ENCODE measurements around the gene NPHS1.

The NPHS1 gene

GRCh38 chr19:35889370-35890112 lies 37.2 kb upstream of the NPHS1 start:
- H3K36me3 ChIP-seq (ENCODE audit: insufficient read depth, low read length), result peaks cover 46% of the 10 kb centered on the region
- H3K4me1 ChIP-seq (ENCODE audit: control insufficient read depth, insufficient read depth, low read length), result no peaks in the 10 kb centered on the region
- no peak overlapping the region for H3K4me2 ChIP-seq (ENCODE audit: low read length)
- H3K9ac ChIP-seq (ENCODE audit: low read depth, low read length), result no peak overlapping the region
- no peaks in the 10 kb centered on the region for H3K9me3 ChIP-seq (replicated peaks; ENCODE audit: low read length)
- no peak overlapping the region for H3K4me3 ChIP-seq (ENCODE audit: low read length)
- no peaks in the 10 kb centered on the region for H3K27me3 ChIP-seq (ENCODE audit: control insufficient read depth, insufficient read depth, low read length)

GRCh38 chr19:35888398-35888797 lies 36.1 kb upstream of the NPHS1 start:
- no peaks in the 10 kb centered on the region for H3K9me3 ChIP-seq (replicated peaks; ENCODE audit: low read length)
- no peak overlapping the region for H3K4me2 ChIP-seq (ENCODE audit: low read length)
- H3K27me3 ChIP-seq (ENCODE audit: control insufficient read depth, insufficient read depth, low read length), result no peaks in the 10 kb centered on the region
- H3K4me1 ChIP-seq (ENCODE audit: control insufficient read depth, insufficient read depth, low read length), result no peaks in the 10 kb centered on the region
- H3K36me3 ChIP-seq (ENCODE audit: insufficient read depth, low read length), result peaks cover 42% of the 10 kb centered on the region
- H3K9ac ChIP-seq (ENCODE audit: low read depth, low read length), result no peak overlapping the region
- no peak overlapping the region for H3K4me3 ChIP-seq (ENCODE audit: low read length)

- H3K36me3 ChIP-seq (ENCODE audit: insufficient read depth, low read length), result peaks cover 33% of the 10 kb centered on the region
- no peak overlapping the region for H3K4me3 ChIP-seq (ENCODE audit: low read length)
- no peak overlapping the region for H3K4me2 ChIP-seq (ENCODE audit: low read length)
- H3K9ac ChIP-seq (ENCODE audit: low read depth, low read length), result no peak overlapping the region
- no peaks in the 10 kb centered on the region for H3K9me3 ChIP-seq (replicated peaks; ENCODE audit: low read length)
- no peaks in the 10 kb centered on the region for H3K4me1 ChIP-seq (ENCODE audit: control insufficient read depth, insufficient read depth, low read length)
- H3K27me3 ChIP-seq (ENCODE audit: control insufficient read depth, insufficient read depth, low read length), result no peaks in the 10 kb centered on the region
These were observed 34.9 kb upstream of the NPHS1 start for GRCh38 chr19:35887197-35887596.

GRCh38 chr19:35885904-35886303 lies 33.6 kb upstream of the NPHS1 start:
- no peak overlapping the region for H3K4me3 ChIP-seq (ENCODE audit: low read length)
- H3K36me3 ChIP-seq (ENCODE audit: insufficient read depth, low read length), result peaks cover 29% of the 10 kb centered on the region
- H3K27me3 ChIP-seq (ENCODE audit: control insufficient read depth, insufficient read depth, low read length), result no peaks in the 10 kb centered on the region
- no peak overlapping the region for H3K4me2 ChIP-seq (ENCODE audit: low read length)
- no peak overlapping the region for H3K9ac ChIP-seq (ENCODE audit: low read depth, low read length)
- H3K9me3 ChIP-seq (replicated peaks; ENCODE audit: low read length), result no peaks in the 10 kb centered on the region
- H3K4me1 ChIP-seq (ENCODE audit: control insufficient read depth, insufficient read depth, low read length), result no peaks in the 10 kb centered on the region

- Histone ChIP-seq H3K4me2 (ENCODE audit: low read length) (no peak overlapping the region), H3K36me3 (ENCODE audit: insufficient read depth, low read length) (peaks cover 26% of the 10 kb centered on the region), H3K9me3 (replicated peaks; ENCODE audit: low read length) (no peaks in the 10 kb centered on the region), H3K27me3 (ENCODE audit: control insufficient read depth, insufficient read depth, low read length) (no peaks in the 10 kb centered on the region), H3K4me1 (ENCODE audit: control insufficient read depth, insufficient read depth, low read length) (no peaks in the 10 kb centered on the region), H3K9ac (ENCODE audit: low read depth, low read length) (no peak overlapping the region), H3K4me3 (ENCODE audit: low read length) (no peak overlapping the region)
These were observed 33.0 kb upstream of the NPHS1 start for GRCh38 chr19:35885225-35885738.

DNA sequence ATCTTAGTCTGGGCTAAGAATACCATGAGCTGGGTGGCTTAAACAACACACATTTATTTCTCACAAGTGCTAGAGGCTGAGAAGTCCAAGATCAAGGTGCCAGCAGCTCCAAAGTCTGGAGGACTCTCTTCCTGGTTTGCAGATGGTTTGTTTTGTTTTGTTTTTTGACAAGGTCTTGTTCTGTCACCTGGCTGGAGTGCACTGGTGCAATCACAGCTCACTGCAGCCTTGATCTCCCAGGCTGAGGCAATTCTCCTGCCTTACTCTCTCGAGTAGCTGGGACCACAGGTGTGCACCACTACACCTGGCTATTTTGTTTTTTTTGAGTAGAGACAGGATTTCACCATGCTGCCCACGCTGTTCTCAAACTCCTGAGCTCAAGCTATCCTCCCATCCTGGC lies 31.6 kb upstream of the NPHS1 start:
- H3K9ac ChIP-seq (ENCODE audit: low read depth, low read length), result no peak overlapping the region
- H3K9me3 ChIP-seq (replicated peaks; ENCODE audit: low read length), result no peaks in the 10 kb centered on the region
- H3K36me3 ChIP-seq (ENCODE audit: insufficient read depth, low read length), result peaks cover 18% of the 10 kb centered on the region
- H3K27me3 ChIP-seq (ENCODE audit: control insufficient read depth, insufficient read depth, low read length), result peaks cover 3% of the 10 kb centered on the region
- no peak overlapping the region for H3K4me2 ChIP-seq (ENCODE audit: low read length)
- H3K4me1 ChIP-seq (ENCODE audit: control insufficient read depth, insufficient read depth, low read length), result peaks cover 5% of the 10 kb centered on the region
- no peak overlapping the region for H3K4me3 ChIP-seq (ENCODE audit: low read length)

GRCh38 chr19:35882114-35882832 lies 30.0 kb upstream of the NPHS1 start:
- H3K9me3 ChIP-seq (replicated peaks; ENCODE audit: low read length), result no peaks in the 10 kb centered on the region
- peaks cover 5% of the 10 kb centered on the region for H3K36me3 ChIP-seq (ENCODE audit: insufficient read depth, low read length)
- no peak overlapping the region for H3K9ac ChIP-seq (ENCODE audit: low read depth, low read length)
- H3K4me1 ChIP-seq (ENCODE audit: control insufficient read depth, insufficient read depth, low read length), result peaks cover 5% of the 10 kb centered on the region
- H3K4me2 ChIP-seq (ENCODE audit: low read length), result no peak overlapping the region
- H3K27me3 ChIP-seq (ENCODE audit: control insufficient read depth, insufficient read depth, low read length), result peaks cover 4% of the 10 kb centered on the region
- H3K4me3 ChIP-seq (ENCODE audit: low read length), result no peak overlapping the region

GRCh38 chr19:35879770-35880317 lies 27.5 kb upstream of the NPHS1 start:
- H3K4me1 ChIP-seq (ENCODE audit: control insufficient read depth, insufficient read depth, low read length), result peaks cover 5% of the 10 kb centered on the region
- H3K27me3 ChIP-seq (ENCODE audit: control insufficient read depth, insufficient read depth, low read length), result peaks cover 4% of the 10 kb centered on the region
- H3K9me3 ChIP-seq (replicated peaks; ENCODE audit: low read length), result no peaks in the 10 kb centered on the region
- H3K36me3 ChIP-seq (ENCODE audit: insufficient read depth, low read length), result no peaks in the 10 kb centered on the region
- peak overlapping the region; percentile 13 for H3K4me2 ChIP-seq (ENCODE audit: low read length)
- no peak overlapping the region for H3K9ac ChIP-seq (ENCODE audit: low read depth, low read length)
- H3K4me3 ChIP-seq (ENCODE audit: low read length), result no peak overlapping the region

DNA sequence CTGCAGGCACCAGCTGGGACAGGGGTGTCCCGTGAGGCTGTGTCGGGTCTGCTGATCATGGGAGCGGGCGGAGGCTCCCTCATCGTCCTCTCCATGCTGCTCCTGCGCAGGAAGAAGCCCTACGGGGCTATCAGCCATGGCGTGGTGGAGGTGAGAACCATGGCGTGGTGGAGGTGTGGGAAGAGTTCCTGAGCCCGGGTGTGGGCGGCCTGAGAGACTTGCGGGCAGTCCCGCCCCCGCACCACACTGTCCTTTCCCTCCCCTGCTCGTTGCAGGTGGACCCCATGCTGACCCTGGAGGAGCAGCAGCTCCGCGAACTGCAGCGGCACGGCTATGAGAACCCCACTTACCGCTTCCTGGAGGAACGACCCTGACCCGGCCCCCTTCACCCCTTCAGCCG lies 26.8 kb upstream of the NPHS1 start:
- H3K27me3 ChIP-seq (ENCODE audit: control insufficient read depth, insufficient read depth, low read length), result peaks cover 4% of the 10 kb centered on the region
- no peak overlapping the region for H3K4me3 ChIP-seq (ENCODE audit: low read length)
- H3K9ac ChIP-seq (ENCODE audit: low read depth, low read length), result no peak overlapping the region
- no peaks in the 10 kb centered on the region for H3K36me3 ChIP-seq (ENCODE audit: insufficient read depth, low read length)
- no peaks in the 10 kb centered on the region for H3K9me3 ChIP-seq (replicated peaks; ENCODE audit: low read length)
- H3K4me1 ChIP-seq (ENCODE audit: control insufficient read depth, insufficient read depth, low read length), result peaks cover 5% of the 10 kb centered on the region
- H3K4me2 ChIP-seq (ENCODE audit: low read length), result no peak overlapping the region

DNA sequence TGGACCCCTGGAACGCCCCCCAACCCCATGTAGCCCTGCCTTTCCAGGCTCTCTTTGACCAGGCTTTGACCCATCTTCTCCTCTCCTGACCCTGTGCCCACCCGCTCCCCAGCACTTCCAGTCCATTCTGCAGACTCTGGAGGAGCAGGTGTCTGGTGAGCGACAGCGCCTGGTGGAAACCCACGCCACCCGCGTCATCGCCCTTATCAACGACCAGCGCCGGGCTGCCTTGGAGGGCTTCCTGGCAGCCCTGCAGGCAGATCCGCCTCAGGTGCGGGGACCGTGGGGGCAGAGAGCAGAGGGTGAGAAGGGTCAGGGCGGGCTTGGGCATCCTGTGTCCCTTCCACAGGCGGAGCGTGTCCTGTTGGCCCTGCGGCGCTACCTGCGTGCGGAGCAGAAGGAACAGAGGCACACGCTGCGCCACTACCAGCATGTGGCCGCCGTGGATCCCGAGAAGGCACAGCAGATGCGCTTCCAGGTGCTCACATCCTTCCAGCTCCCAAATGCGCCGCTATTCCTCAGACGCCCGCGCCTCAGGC lies 22.2 kb upstream of the NPHS1 start:
- H3K4me1 ChIP-seq (ENCODE audit: control insufficient read depth, insufficient read depth, low read length), result peaks cover 9% of the 10 kb centered on the region
- H3K27me3 ChIP-seq (ENCODE audit: control insufficient read depth, insufficient read depth, low read length), result peaks cover 9% of the 10 kb centered on the region
- H3K9me3 ChIP-seq (replicated peaks; ENCODE audit: low read length), result no peaks in the 10 kb centered on the region
- H3K4me3 ChIP-seq (ENCODE audit: low read length), result no peak overlapping the region
- no peak overlapping the region for H3K4me2 ChIP-seq (ENCODE audit: low read length)
- no peaks in the 10 kb centered on the region for H3K36me3 ChIP-seq (ENCODE audit: insufficient read depth, low read length)
- H3K9ac ChIP-seq (ENCODE audit: low read depth, low read length), result no peak overlapping the region

GRCh38 chr19:35872180-35872579 lies 19.9 kb upstream of the NPHS1 start:
- Histone ChIP-seq H3K4me2 (ENCODE audit: low read length) (no peak overlapping the region), H3K4me3 (ENCODE audit: low read length) (no peak overlapping the region), H3K27me3 (ENCODE audit: control insufficient read depth, insufficient read depth, low read length) (peaks cover 14% of the 10 kb centered on the region), H3K9ac (ENCODE audit: low read depth, low read length) (no peak overlapping the region), H3K9me3 (replicated peaks; ENCODE audit: low read length) (no peaks in the 10 kb centered on the region), H3K36me3 (ENCODE audit: insufficient read depth, low read length) (no peaks in the 10 kb centered on the region), H3K4me1 (ENCODE audit: control insufficient read depth, insufficient read depth, low read length) (peaks cover 16% of the 10 kb centered on the region)
